ENCODE results near the gene LCE1A. TPM values are rescaled to one million over a fixed set of nuclear protein-coding genes. Genes with fewer than 3 reads are reported as not detected.
A peak's percentile ranks its signal among the peaks of the same experiment; 100 is the strongest.

Gene LCE1A
- not detected for total RNA-seq

GRCh38 chr1:152827173-152827572, at the start of gene LCE1A:
LCE1A (plus strand) TSS chr1:152827473; CDS start chr1:152827473, 0 bp downstream.
- no peak for DNase-seq

- no peak for DNase-seq
Measured at GRCh38 chr1:152777510-152778137, 49.6 kb upstream of the LCE1A start.

GRCh38 chr1:152783095-152783494, 44.2 kb upstream of the LCE1A start:
- DNase-seq, result no peak

- no peak for DNase-seq
Measured at GRCh38 chr1:152786077-152786476, 41.2 kb upstream of the LCE1A start, which contains the start of gene LCE1E. LCE1E (plus strand) TSS chr1:152786257; CDS start chr1:152787300, 1,043 bp downstream.

- DNase-seq, result no peak
Measured at GRCh38 chr1:152795686-152796085, 31.6 kb upstream of the LCE1A start.

- no peak for DNase-seq
Measured at GRCh38 chr1:152796421-152796820, 30.9 kb upstream of the LCE1A start, which contains the start of gene LCE1D. LCE1D (plus strand) TSS chr1:152796721; CDS start chr1:152797795, 1,074 bp downstream.

GRCh38 chr1:152801333-152801732, 25.9 kb upstream of the LCE1A start:
- DNase-seq, result no peak

- no peak for DNase-seq
Measured at GRCh38 chr1:152806576-152806975, 20.7 kb upstream of the LCE1A start, which contains the start of gene LCE1C. LCE1C (minus strand) TSS chr1:152806651; CDS start chr1:152805478, 1,173 bp downstream.

- no peak for DNase-seq
Measured at GRCh38 chr1:152811050-152811449, 16.2 kb upstream of the LCE1A start.

GRCh38 chr1:152811671-152812070, 15.6 kb upstream of the LCE1A start, which contains the start of gene LCE1B:
LCE1B (plus strand) TSS chr1:152811971; CDS start chr1:152812447, 476 bp downstream.
- DNase-seq, result no peak

- DNase-seq, result no peak
Measured at GRCh38 chr1:152817309-152817708, 10.0 kb upstream of the LCE1A start.

- no peak for DNase-seq
Measured at GRCh38 chr1:152823294-152823693, 4.0 kb upstream of the LCE1A start.

GRCh38 chr1:152824964-152825363, 2.3 kb upstream of the LCE1A start:
- DNase-seq, result no peak

GRCh38 chr1:152836870-152837269, 9.6 kb downstream of the LCE1A start:
- DNase-seq, result no peak

- DNase-seq, result no peak
Measured at GRCh38 chr1:152842556-152842955, 15.3 kb downstream of the LCE1A start, which contains the start of gene LCE6A. LCE6A (plus strand) TSS chr1:152842856; CDS start chr1:152843521, 665 bp downstream.

- no peak for DNase-seq
Measured at GRCh38 chr1:152855661-152856060, 28.4 kb downstream of the LCE1A start.

GRCh38 chr1:152858062-152858461, 30.8 kb downstream of the LCE1A start:
- no peak for DNase-seq

GRCh38 chr1:152859696-152860095, 32.4 kb downstream of the LCE1A start, which contains the start of gene LCE7A:
LCE7A (plus strand) TSS chr1:152859996; CDS start chr1:152860698, 702 bp downstream.
- no peak for DNase-seq

GRCh38 chr1:152860129-152860528, 32.9 kb downstream of the LCE1A start:
- no peak for DNase-seq

GRCh38 chr1:152861374-152861773, 34.1 kb downstream of the LCE1A start:
- DNase-seq, result no peak

- DNase-seq, result no peak
Measured at GRCh38 chr1:152864443-152864842, 37.2 kb downstream of the LCE1A start.

- no peak for DNase-seq
Measured at GRCh38 chr1:152866321-152866720, 39.0 kb downstream of the LCE1A start.

- peak; percentile 9 for DNase-seq
Measured at GRCh38 chr1:152869808-152870419, 42.6 kb downstream of the LCE1A start.

Measured in occipital lobe (tissue), 2 donors.